H1 (cell line): Measurements from ENCODE around the gene TMCC1. TPM values are rescaled to one million over a fixed set of nuclear protein-coding genes. Genes with fewer than 3 reads are reported as not detected.

Experiments used
- CTCF ChIA-PET: fragments of 300-600 bp; sonication (Branson Sonifier 250); formaldehyde crosslinking; loops from one replicate; lab custom pipeline; 2021; ENCODE audit not compliant: partially characterized antibody; lab: Charles Lee
- POLR2A ChIA-PET: fragments of 300-600 bp; sonication (Branson Sonifier 250); formaldehyde crosslinking; loops from one replicate; lab custom pipeline; 2021; ENCODE audit warnings: inconsistent platforms; ENCODE audit not compliant: partially characterized antibody; lab: Charles Lee
- DNase-seq, 2 experiments: peaks; one replicate each; pipeline versions ENCODE4 v3.0.0 to v3.0.0-alpha.2; 2010 to 2022; ENCODE audit warnings: low spot score in 2 of 2, low read depth in 1 of 2, mixed read lengths in 1 of 2
- FAIRE-seq: peaks from 2 replicates; lab custom pipeline; 2011; peaks lifted over from hg19 to GRCh38; lab: Jason Lieb, UNC
- H2AFZ ChIP-seq: 2 replicates; pipeline ENCODE4 v1.8.1; 2012; ENCODE audit warnings: low read length, inconsistent platforms
- H2AK5ac ChIP-seq: 2 replicates; pipeline ENCODE4 v1.6.1; 2013; ENCODE audit warnings: low read depth, low read length
- H2BK120ac ChIP-seq: replicated peaks from 2 replicates; pipeline ENCODE3; 2013; ENCODE audit warnings: low read depth, low read length, inconsistent platforms
- H2BK12ac ChIP-seq: 2 replicates; pipeline ENCODE4 v1.6.1; 2013; ENCODE audit warnings: low read depth, low read length
- H2BK15ac ChIP-seq: 2 replicates; pipeline ENCODE4 v1.6.1; 2013; ENCODE audit warnings: low read length
- H2BK20ac ChIP-seq: 2 replicates; pipeline ENCODE4 v1.6.1; 2013; ENCODE audit warnings: low read length
- H2BK5ac ChIP-seq: 2 replicates; pipeline ENCODE4 v1.6.1; 2013; ENCODE audit warnings: low read depth, low read length
- H3K14ac ChIP-seq: 2 replicates; pipeline ENCODE4 v1.6.1; 2013; ENCODE audit warnings: inconsistent platforms; ENCODE audit not compliant: insufficient read length
- H3K18ac ChIP-seq: 2 replicates; pipeline ENCODE4 v1.6.1; 2013; ENCODE audit warnings: low read length; ENCODE audit errors: extremely low read depth
- H3K23ac ChIP-seq: 2 replicates; pipeline ENCODE4 v1.6.1; 2013; ENCODE audit warnings: inconsistent platforms; ENCODE audit not compliant: insufficient read length
- H3K23me2 ChIP-seq: 2 replicates; pipeline ENCODE4 v1.6.1; 2013; ENCODE audit warnings: low read depth, low read length
- H3K27ac ChIP-seq: 2 replicates; pipeline ENCODE4 v1.6.1; 2011; ENCODE audit warnings: low read depth, low read length, inconsistent platforms
- H3K27me3 ChIP-seq, 4 experiments: replicated peaks in 1 of 4; 1 replicate in 1 of 4; 2 replicates in 3 of 4; pipeline versions ENCODE4 v1.6.1 to v1.8.1; 2011 to 2013; ENCODE audit warnings: low read length in 3 of 4, mild to moderate bottlenecking in 3 of 4, inconsistent platforms in 2 of 4, mixed read lengths in 2 of 4, moderate library complexity in 1 of 4; ENCODE audit not compliant: control insufficient read depth in 3 of 4, insufficient read depth in 3 of 4; ENCODE audit errors: extremely low read depth in 1 of 4
- H3K36me3 ChIP-seq, 4 experiments: 2 replicates each; pipeline versions ENCODE4 v1.6.1 to v1.8.1; 2011 to 2013; ENCODE audit warnings: mild to moderate bottlenecking in 4 of 4, low read length in 3 of 4, moderate library complexity in 2 of 4, control low read depth in 1 of 4, inconsistent platforms in 1 of 4; ENCODE audit not compliant: insufficient read depth in 4 of 4, control insufficient read depth in 2 of 4
- H3K4ac ChIP-seq: replicated peaks from 2 replicates; pipeline ENCODE3; 2013; ENCODE audit warnings: low read length, low read depth, mixed read lengths, inconsistent platforms; ENCODE audit not compliant: insufficient read length
- H3K4me1 ChIP-seq, 4 experiments: replicated peaks in 1 of 4; 1 replicate in 1 of 4; 2 replicates in 3 of 4; pipeline versions ENCODE4 v1.6.1 to v1.8.1; 2011 to 2013; ENCODE audit warnings: low read length in 3 of 4, inconsistent platforms in 2 of 4, mixed read lengths in 1 of 4; ENCODE audit not compliant: insufficient read depth in 4 of 4, control insufficient read depth in 3 of 4
- H3K4me2 ChIP-seq, 2 experiments: 2 replicates each; pipeline versions ENCODE4 v1.6.1 to v1.8.1; 2011 to 2013; ENCODE audit warnings: low read depth in 2 of 2, low read length in 2 of 2, control low read depth in 1 of 2, inconsistent platforms in 1 of 2, mild to moderate bottlenecking in 1 of 2; ENCODE audit not compliant: insufficient read depth in 1 of 2
- H3K4me3 ChIP-seq, 4 experiments: fragments of 200-600, 300-600 bp in 1 of 4; sonication (generic), shearing (Covaris generic), sonication (Bioruptor Twin) in 1 of 4; 2 replicates each; pipeline versions ENCODE4 v1.5.1 to v1.8.1; 2011 to 2016; ENCODE audit warnings: low read length in 4 of 4, low read depth in 3 of 4, control low read depth in 2 of 4, inconsistent platforms in 2 of 4, mild to moderate bottlenecking in 2 of 4, mixed read lengths in 1 of 4, moderate library complexity in 1 of 4; ENCODE audit not compliant: insufficient read depth in 2 of 4; ENCODE audit errors: extremely low read depth in 1 of 4
- H3K56ac ChIP-seq: replicated peaks from 2 replicates; pipeline ENCODE3; 2013; ENCODE audit warnings: low read depth, mild to moderate bottlenecking, mixed read lengths, low read length, inconsistent platforms; ENCODE audit not compliant: insufficient read length
- H3K79me1 ChIP-seq: 2 replicates; pipeline ENCODE4 v1.6.1; 2013; ENCODE audit warnings: low read depth, low read length, control low read depth
- H3K79me2 ChIP-seq, 2 experiments: 2 replicates each; pipeline versions ENCODE4 v1.6.1 to v1.8.1; 2012 to 2013; ENCODE audit warnings: low read length in 2 of 2, mild to moderate bottlenecking in 2 of 2, inconsistent platforms in 1 of 2; ENCODE audit not compliant: insufficient read depth in 2 of 2, control insufficient read depth in 1 of 2
- H3K9ac ChIP-seq, 4 experiments: replicated peaks in 1 of 4; 1 replicate in 1 of 4; 2 replicates in 3 of 4; pipeline versions ENCODE4 v1.6.1 to v1.8.1; 2011 to 2013; ENCODE audit warnings: low read depth in 3 of 4, low read length in 3 of 4, control low read depth in 2 of 4, mild to moderate bottlenecking in 2 of 4, moderate library complexity in 2 of 4, inconsistent platforms in 1 of 4; ENCODE audit errors: extremely low read depth in 1 of 4
- H3K9me3 ChIP-seq, 2 experiments: 2 replicates each; pipeline versions ENCODE4 v1.6.1 to v1.8.1; 2012 to 2013; ENCODE audit warnings: mild to moderate bottlenecking in 2 of 2, moderate library complexity in 2 of 2, control low read depth in 1 of 2, inconsistent platforms in 1 of 2, low read depth in 1 of 2, low read length in 1 of 2, mixed read lengths in 1 of 2; ENCODE audit not compliant: insufficient read depth in 2 of 2
- H4K20me1 ChIP-seq, 2 experiments: replicated peaks in 1 of 2; 2 replicates each; pipeline versions ENCODE3 to v1.8.1; 2011 to 2013; ENCODE audit warnings: inconsistent platforms in 2 of 2, low read length in 2 of 2, mild to moderate bottlenecking in 1 of 2; ENCODE audit not compliant: insufficient read depth in 2 of 2, control insufficient read depth in 1 of 2
- H4K5ac ChIP-seq: 2 replicates; pipeline ENCODE4 v1.6.1; 2013; ENCODE audit warnings: low read length, low read depth, mixed read lengths, inconsistent platforms; ENCODE audit not compliant: insufficient read length
- H4K8ac ChIP-seq: 2 replicates; pipeline ENCODE4 v1.8.0; 2013; ENCODE audit warnings: mild to moderate bottlenecking, moderate library complexity, low read length, inconsistent platforms; ENCODE audit not compliant: insufficient read depth; ENCODE audit errors: extremely low read depth
- H4K91ac ChIP-seq: replicated peaks from 2 replicates; pipeline ENCODE3; 2013; ENCODE audit warnings: low read length, mixed read lengths, inconsistent platforms; ENCODE audit not compliant: insufficient read length
- BCL11A ChIP-seq, 2 experiments: IDR thresholded peaks; one replicate each; pipeline ENCODE4 v1.6.1; 2011; ENCODE audit warnings: low read depth in 2 of 2, low read length in 2 of 2, mild to moderate bottlenecking in 2 of 2
- CBX8 ChIP-seq: fragments of 300-800, 300-1000 bp; sonication (generic); IDR thresholded peaks from 2 replicates; pipeline ENCODE4 v1.7.1; 2016; ENCODE audit warnings: low read depth, low read length, borderline replicate concordance
- CREB1 ChIP-seq: IDR thresholded peaks from 2 replicates; pipeline ENCODE4 v1.6.1; 2012; ENCODE audit warnings: inconsistent platforms
- CTBP2 ChIP-seq: IDR thresholded peaks from 2 replicates; pipeline ENCODE4 v1.7.0; 2011; ENCODE audit warnings: borderline replicate concordance, mild to moderate bottlenecking, moderate library complexity, mixed read lengths, low read length; ENCODE audit not compliant: insufficient read depth, insufficient read length
- CTCF ChIP-seq, 3 experiments: IDR thresholded peaks; 1 replicate in 2 of 3; 2 replicates in 1 of 3; pipeline versions ENCODE4 v1.5.1 to v1.6.1; 2011; ENCODE audit warnings: low read length in 3 of 3, mild to moderate bottlenecking in 3 of 3, inconsistent platforms in 2 of 3, low read depth in 1 of 3, moderate library complexity in 1 of 3; ENCODE audit not compliant: insufficient read depth in 1 of 3; ENCODE audit errors: control extremely low read depth in 1 of 3
- HDAC2 ChIP-seq, 2 experiments: fragments of 300-600 bp in 1 of 2; sonication (generic) in 1 of 2; IDR thresholded peaks; 2 replicates each; pipeline ENCODE4 v1.6.1; 2011 to 2012; ENCODE audit warnings: low read depth in 2 of 2, low read length in 2 of 2, mild to moderate bottlenecking in 2 of 2, moderate library complexity in 2 of 2, borderline replicate concordance in 1 of 2, inconsistent platforms in 1 of 2
- JUN ChIP-seq: IDR thresholded peaks from 2 replicates; pipeline ENCODE4 v1.6.1; 2011; ENCODE audit warnings: low read depth, mild to moderate bottlenecking, improper control_type of control experiment, low read length
- MAFK ChIP-seq: IDR thresholded peaks from 2 replicates; pipeline ENCODE4 v1.6.1; 2012; ENCODE audit warnings: low read depth, mild to moderate bottlenecking, improper control_type of control experiment, low read length
- MAX ChIP-seq: IDR thresholded peaks from 2 replicates; pipeline ENCODE4 v1.6.1; 2012; ENCODE audit warnings: inconsistent platforms
- SP1 ChIP-seq: IDR thresholded peaks from 2 replicates; pipeline ENCODE4 v1.6.1; 2011; ENCODE audit warnings: low read depth, low read length
- SRF ChIP-seq: IDR thresholded peaks from 2 replicates; pipeline ENCODE4 v1.6.1; 2011; ENCODE audit warnings: mild to moderate bottlenecking, low read depth, low read length, moderate library complexity
- WGBS, 2 experiments: shearing (Covaris generic) in 1 of 2; methylation state at CpG; one replicate each; pipeline versions ENCODE4 v1.1.6 to v1.1.7; 2013 to 2015; ENCODE audit warnings: low lambda C conversion rate in 2 of 2, mixed read lengths in 2 of 2, inconsistent platforms in 1 of 2, low coverage in 1 of 2, missing lambda C conversion rate in 1 of 2; ENCODE audit not compliant: insufficient replicate concordance in 2 of 2, insufficient coverage in 1 of 2, insufficient read length in 1 of 2; ENCODE audit errors: extremely low coverage in 1 of 2, missing lambda C conversion rate in 1 of 2; 5-methylcytosine and 5-hydroxymethylcytosine counted together
- polyA plus RNA-seq, 7 experiments: library from polyadenylated mRNA; depleted of rRNA in 3 of 7; stranded (reverse) in 5 of 7; unstranded in 2 of 7; fragments of >200 nt in 5 of 7; fragments of 200-250 nt in 2 of 7; gene quantifications; 1 replicate in 5 of 7; 2 replicates in 1 of 7; 4 replicates in 1 of 7; pipeline versions ENCODE4 v1.2.1 to v1.2.3, GENCODE V29; 2011 to 2013; ENCODE audit warnings: missing spikeins in 2 of 7, mixed read lengths in 2 of 7
- total RNA-seq: library from RNA; stranded (reverse); fragmentation: NEBNext Ultra II Directional; extraction: Animal tissue kit (Norgen Biotek cat#: 25700); gene quantifications from 2 replicates; pipeline ENCODE4 v1.2.1, GENCODE V29; 2021

The TMCC1 gene
- total and polyA plus RNA-seq, 2 of the 8 experiments (the other 6 are each of a cell fraction or from before 2014, with no cell fraction given): 10.4 to 27.1 TPM

- H4K8ac ChIP-seq: no peak overlapping the region
- H3K18ac ChIP-seq: no peak overlapping the region
- H2BK20ac ChIP-seq: no peak overlapping the region
- no peak overlapping the region for H3K23ac ChIP-seq
- H3K23me2 ChIP-seq: no peaks in the 10 kb centered on the region
- no peaks in the 10 kb centered on the region for H3K79me2 ChIP-seq
- no peak overlapping the region for H4K91ac ChIP-seq
- FAIRE-seq: no peak
- H3K27ac ChIP-seq: no peak overlapping the region
- no peak overlapping the region for H3K4me3 ChIP-seq
- H2AK5ac ChIP-seq: no peak overlapping the region
- no peaks in the 10 kb centered on the region for H3K27me3 ChIP-seq
- H3K4ac ChIP-seq: no peak overlapping the region
- no peaks in the 10 kb centered on the region for H3K79me1 ChIP-seq
- no peak overlapping the region for H2AFZ ChIP-seq
- no peak overlapping the region for H2BK120ac ChIP-seq
- no peak for DNase-seq
- no peaks in the 10 kb centered on the region for H3K36me3 ChIP-seq
- H2BK12ac ChIP-seq: no peak overlapping the region
- no peak overlapping the region for H3K4me2 ChIP-seq
- H3K14ac ChIP-seq: no peak overlapping the region
- H4K5ac ChIP-seq: no peak overlapping the region
- 100% methylated on average over 1 of the region's 1 CpG; no CpG with 5 or more reads in 1 of the 2 experiments for WGBS, 2 experiments
- ChIA-PET CTCF (interaction anchor here (0.8 to 1.5 kb wide), 2 partner anchors 8 to 41 kb away, joined by 3 read pairs; no protein-coding TSS in a partner anchor), POLR2A (interaction anchor here (1.4 kb wide), 1 partner anchor 10 kb away, joined by 4 read pairs; no protein-coding TSS in a partner anchor)
- H2BK15ac ChIP-seq: no peak overlapping the region
- H3K9ac ChIP-seq: no peak overlapping the region
- no peaks in the 10 kb centered on the region for H3K4me1 ChIP-seq
- no peaks in the 10 kb centered on the region for H4K20me1 ChIP-seq
- H2BK5ac ChIP-seq: no peak overlapping the region
- H3K9me3 ChIP-seq: no peaks in the 10 kb centered on the region
- no peak overlapping the region for H3K56ac ChIP-seq
- no peak for TF ChIP-seq SRF
- no peak for TF ChIP-seq BCL11A (IDR thresholded peaks at IDR 0.05; ENCODE audit: low read depth in 2 of 2, low read length in 2 of 2)
- TF ChIP-seq SP1: no peak
- TF ChIP-seq MAX: no peak
- no peak for TF ChIP-seq HDAC2 (IDR thresholded peaks at IDR 0.05; ENCODE audit: borderline replicate concordance in 1 of 2, low read depth in 2 of 2, low read length in 2 of 2)
- TF ChIP-seq CTBP2: no peak
- no peak for TF ChIP-seq CBX8
- no peak for TF ChIP-seq CREB1
- TF ChIP-seq CTCF (IDR thresholded peaks at IDR 0.05; ENCODE audit: control extremely low read depth in 1 of 3, insufficient read depth in 1 of 3, low read depth in 1 of 3, low read length in 3 of 3): no peak
- no peak for TF ChIP-seq JUN
- TF ChIP-seq MAFK: no peak
Observed at GRCh38 chr3:129783470-129783869, 110.0 kb downstream of the TMCC1 start.
